CD4-positive, alpha-beta T cell treated with Interleukin-6 at 100 ng/mL for 8 hours (primary cell): ENCODE results near the gene BANP.

Experiments used
- DNase-seq: peaks from one replicate; pipeline ENCODE4 v3.0.0-alpha.2; 2020; ENCODE audit warnings: mixed read lengths, low spot score

BANP gene

GRCh38 chr16:87949071-87949744 is 2.0 kb upstream of the BANP start:
- DNase-seq: no peak

DNA sequence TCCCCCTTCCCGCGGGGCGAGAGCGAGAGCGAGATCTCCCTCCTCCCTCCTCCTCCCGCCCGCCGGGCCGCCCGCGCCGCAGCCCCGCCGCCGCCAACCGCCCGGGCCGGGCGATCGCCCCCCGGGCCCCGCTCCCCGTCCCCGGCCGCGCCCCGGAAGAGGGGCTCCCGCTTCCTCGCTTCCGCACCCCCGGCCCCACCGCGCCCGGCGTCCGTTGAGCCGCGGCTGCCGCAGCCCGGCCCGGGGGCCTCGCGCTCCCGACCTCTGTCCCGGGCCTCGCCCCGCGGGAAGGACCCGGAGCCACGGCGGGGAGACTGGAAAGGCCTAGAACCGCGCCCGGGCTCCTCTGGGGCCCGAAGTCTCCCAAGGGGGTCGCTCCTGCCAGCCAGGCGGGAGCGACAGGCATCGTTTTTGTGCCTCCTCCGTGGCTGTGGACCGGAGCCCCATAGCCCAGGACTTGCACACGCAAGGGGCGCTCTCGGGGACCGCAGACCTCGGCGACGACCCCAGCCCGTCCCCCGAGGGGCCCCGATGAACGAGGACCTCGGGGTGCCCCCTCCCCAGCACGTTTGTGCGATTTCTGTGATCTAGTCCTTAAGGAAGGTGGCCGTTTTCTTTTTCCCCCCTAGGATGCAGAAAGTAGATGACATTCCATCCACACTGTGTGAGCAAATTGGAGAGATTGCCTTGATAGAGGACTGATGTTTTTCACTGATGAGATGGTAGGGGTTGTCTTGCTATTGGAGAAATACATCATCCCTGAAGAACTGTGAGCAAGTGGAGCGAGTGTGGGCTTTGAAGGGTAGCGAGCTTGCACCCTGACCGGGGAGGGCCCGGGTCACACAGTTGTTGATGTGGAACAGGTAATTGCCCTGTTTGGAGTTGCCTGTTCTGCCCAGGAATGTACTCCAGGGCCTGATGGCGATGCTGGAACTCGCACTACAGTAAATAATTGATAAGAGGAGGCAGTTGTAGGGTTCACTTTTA is 611 bp downstream of the BANP start:
- DNase-seq: no peak

DNA sequence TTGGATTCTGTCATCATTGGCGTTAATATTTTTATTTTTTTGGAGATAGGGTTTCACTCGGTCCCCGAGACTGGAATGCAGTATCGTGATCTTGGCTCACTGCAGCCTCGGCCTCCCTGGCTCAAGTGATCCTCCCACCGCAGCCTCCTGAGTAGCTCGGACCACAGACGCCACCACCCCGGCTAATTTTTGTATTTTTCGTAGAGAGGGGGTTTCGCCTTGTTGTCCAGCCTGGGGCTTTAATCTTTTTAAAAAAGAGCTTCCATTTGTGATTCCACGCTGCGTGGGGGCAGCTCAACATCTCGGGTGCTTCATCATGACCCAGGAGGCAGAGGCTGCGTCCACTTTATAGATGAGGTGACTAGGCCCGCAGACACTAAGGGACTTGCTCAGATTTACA is 1.5 kb downstream of the BANP start:
- no peak for DNase-seq

DNA sequence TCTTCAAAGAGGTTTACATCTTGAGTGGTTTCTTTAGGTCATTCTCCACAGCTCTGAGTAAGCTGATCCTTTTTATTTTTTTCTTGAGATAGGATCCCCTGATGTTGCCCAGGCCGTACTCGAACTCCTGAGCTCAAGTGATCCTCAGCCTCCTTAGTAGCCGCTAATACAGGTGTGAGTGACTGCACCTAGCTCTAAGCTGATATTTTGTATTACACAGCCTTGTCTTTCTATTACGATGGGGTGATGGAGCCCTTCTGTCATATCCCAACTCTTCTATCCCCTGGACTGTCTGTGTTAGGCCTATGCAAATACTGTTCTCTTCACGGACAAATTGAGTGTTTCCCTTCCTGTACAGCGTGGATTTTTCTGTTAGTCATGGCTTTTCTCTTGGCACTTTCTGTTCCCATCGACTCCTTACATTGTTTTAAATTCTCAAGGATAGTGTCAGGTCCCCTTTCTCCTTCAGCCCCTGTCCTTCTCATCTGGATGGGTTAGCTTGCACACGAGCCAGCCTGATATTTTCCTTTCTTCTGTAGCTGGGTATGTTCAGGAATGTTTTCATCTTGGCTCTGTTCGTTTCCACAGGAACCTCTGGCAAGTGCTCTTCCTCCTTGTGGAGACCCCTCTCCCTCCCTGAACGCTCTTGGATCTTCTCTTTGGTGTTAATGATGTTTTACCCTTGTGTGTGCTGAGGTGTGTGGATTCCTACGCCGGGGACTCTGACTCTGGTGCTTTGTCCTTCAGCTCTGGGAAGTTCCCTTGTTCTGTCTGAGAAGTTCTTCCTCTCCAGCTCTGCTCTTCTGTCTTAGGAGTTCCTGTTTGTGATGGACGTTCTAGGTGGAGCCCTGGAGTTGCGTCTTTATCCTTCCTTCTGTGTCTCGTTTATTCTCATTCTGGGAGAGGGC is 2.3 kb downstream of the BANP start:
- DNase-seq: no peak

DNA sequence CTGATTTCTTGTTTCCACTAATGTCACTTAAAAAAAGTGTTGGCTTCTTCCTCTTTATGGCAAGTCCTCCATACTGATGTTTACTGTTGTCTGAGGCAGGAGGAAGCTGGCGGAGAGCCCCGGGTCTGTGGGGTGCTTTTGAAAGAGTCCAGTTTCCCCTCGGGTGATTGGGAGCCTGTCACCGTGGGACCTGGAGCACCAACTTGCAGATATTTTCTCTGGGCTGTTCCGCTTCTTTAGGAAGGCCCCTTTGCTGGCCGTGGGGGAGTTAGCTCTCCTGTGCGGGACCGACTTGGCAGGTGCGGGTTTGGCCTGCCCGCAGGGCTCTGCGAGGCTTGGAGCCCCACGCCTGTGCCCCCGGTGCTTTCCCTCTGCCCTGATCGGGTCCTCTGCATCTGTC is 3.1 kb downstream of the BANP start:
- no peak for DNase-seq

GRCh38 chr16:87954826-87955225 is 3.6 kb downstream of the BANP start:
- no peak for DNase-seq

DNA sequence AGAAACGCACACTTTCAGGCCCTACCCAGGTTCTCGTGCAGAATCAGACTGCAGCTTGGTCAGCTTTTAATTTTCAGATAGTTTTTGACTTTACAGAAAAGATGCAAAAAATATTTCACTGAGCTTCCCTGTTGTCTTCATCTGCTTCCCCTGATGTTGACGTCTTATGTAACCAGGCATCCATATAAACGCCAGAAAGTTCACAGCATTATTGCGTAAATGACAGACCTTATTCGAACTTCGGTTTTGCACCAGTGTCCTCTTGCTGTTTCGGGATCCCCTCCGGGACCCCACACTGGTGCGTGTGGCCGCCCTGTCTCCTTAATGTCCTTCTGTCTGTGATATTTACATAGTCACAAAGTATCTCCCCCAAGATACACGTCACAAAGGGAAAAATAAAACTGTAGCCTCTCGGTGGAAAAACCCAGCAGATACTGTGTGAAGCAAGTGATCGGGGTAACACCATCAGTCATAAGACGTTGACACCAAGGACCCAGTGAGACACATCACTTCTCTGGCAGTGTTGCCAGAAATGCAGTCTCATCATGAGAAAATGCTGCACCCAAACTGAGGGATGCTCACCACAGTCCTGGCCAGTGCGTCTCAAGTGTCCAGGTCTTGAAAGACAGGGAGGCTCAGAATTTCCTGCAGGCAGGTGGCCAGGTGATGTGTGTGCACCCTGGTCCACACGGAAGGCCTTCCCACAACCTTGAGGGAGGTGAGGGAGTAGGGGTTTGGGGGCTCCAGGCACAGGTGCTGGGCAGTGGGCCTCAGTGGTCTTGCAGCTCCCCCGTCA is 4.3 kb downstream of the BANP start:
- no peak for DNase-seq

GRCh38 chr16:87956098-87956364 is 4.8 kb downstream of the BANP start:
- no peak for DNase-seq

DNA sequence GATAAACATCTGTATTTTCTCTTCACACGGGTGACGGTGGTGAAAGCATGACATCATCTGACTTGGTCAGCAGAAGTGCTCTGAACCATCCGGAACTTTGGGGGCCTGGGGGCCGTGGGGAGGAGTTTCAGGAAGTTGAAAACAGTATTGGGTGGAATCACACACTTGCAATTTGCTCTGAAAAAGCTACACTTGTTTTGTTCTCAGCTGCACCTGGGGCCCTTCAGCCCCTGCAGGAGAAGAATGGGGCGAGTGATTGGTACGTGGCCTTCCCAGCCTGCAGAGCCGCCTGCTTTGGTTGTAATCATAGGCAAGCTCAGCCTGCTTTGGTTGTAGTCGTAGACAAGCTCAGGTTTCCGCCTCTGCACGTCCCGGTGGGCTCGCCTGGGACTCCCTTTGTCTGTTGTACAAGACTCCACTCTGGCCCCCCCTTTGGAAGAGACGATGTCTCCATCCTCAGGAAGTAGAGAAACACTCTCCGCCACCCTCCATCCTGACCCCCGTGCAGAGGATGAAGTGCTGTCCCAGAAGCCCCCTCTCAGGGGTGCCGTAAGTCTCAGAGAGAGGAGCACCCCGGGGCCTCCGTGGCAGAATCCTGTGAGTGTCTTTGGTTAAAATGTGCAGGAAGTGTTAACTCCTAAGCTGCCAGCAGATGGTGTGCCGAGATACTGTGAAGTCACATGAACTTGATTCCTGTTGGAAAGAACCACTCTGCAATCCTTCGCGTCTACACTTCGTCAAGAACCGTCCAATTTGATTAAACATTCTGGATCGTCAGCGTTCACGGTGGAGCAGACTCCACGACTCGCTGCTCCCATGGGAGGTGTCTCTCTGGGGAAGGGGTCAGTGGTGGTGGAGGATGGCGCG is 5.4 kb downstream of the BANP start:
- peak; percentile 70 for DNase-seq

DNA sequence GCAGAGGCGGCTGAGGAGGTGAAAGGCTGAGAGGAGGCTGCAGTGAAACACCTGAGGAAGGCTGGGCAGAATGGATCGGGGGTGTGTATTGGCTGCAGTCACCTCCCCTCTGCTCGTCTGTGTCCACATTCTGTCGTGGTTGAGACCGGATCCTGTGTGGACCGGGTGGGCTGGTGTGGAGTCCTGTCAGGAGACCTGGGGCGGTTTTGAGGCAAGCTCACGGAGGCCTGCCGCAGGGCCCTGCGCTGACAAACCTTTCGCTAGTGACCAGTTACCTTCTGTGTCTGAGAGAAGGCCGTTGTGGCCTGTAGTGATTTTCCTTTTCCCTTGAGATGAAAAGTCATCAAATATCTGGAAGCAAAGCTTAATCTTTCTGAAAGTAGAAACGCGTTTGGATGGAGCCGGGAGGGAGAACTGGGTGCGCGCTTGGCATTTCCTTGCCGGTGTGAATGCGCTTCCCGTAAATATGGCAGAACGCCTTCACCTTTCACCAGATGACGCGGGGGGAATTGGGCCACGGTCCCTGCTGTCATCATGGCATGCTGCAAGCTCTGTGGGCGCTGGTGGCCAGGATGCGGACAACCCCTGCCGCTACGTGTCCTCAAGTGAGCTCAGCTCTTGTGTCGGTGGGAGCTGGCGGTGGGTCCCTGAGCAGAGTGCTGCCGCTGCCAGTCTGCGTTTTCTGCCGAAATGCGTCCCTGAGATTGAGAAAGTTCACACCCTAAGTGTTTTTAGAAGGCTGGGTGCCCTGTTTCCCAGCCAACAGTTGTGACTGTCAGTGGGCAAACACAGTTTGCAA is 6.3 kb downstream of the BANP start:
- no peak for DNase-seq

- no peak for DNase-seq
Observed at GRCh38 chr16:87958632-87959031, 7.4 kb downstream of the BANP start.

GRCh38 chr16:87959391-87959990 is 8.3 kb downstream of the BANP start:
- no peak for DNase-seq

GRCh38 chr16:87960296-87960695 is 9.1 kb downstream of the BANP start:
- DNase-seq: no peak

GRCh38 chr16:87960852-87961251 is 9.6 kb downstream of the BANP start:
- DNase-seq: no peak

GRCh38 chr16:87961623-87962022 is 10.4 kb downstream of the BANP start:
- no peak for DNase-seq

- peak; percentile 51 for DNase-seq
Observed at GRCh38 chr16:87963400-87963799, 12.2 kb downstream of the BANP start.

GRCh38 chr16:87964049-87964659 is 12.9 kb downstream of the BANP start:
- no peak for DNase-seq

DNA sequence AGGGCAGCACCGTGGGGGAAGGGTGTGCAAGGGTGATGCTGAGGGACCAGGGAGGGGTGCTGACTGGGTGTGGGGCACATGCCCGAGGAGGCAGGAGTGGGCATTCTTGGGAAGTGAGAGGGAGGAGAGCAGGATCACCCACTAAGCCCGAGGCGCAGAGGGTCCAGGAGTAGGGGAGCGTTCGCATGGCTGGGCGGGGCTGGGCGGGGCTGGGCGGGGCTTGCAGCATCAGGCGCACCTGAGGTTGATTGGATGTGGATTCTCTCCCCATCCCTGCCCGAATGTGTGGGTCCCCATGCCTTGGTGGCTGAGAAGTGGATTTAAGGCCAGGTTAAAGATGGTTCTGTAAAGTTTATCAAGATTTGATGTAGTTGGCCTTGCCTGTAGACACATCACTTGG is 14.2 kb downstream of the BANP start:
- DNase-seq: no peak

- no peak for DNase-seq
Observed at GRCh38 chr16:87966064-87966645, 14.9 kb downstream of the BANP start.
